Mammary epithelial cell (primary cell): Measurements from ENCODE around the gene STK32C.

Experiments used
- CTCF ChIP-seq, 2 donors: IDR thresholded peaks in 1 of 2; conservative IDR thresholded peaks in 1 of 2; 2 replicates each; pipeline ENCODE4 v1.5.1; 2011 to 2012; ENCODE audit warnings: inconsistent platforms in 2 of 2, low read length in 2 of 2, mild to moderate bottlenecking in 2 of 2, control low read depth in 1 of 2, low read depth in 1 of 2; ENCODE audit not compliant: insufficient read depth in 1 of 2; ENCODE audit errors: extremely low read depth in 1 of 2
- EZH2 ChIP-seq: IDR thresholded peaks from 2 replicates; pipeline ENCODE4 v1.6.1; 2012; ENCODE audit warnings: low read length, inconsistent platforms, borderline replicate concordance

GRCh38 chr10:132300582-132300981, 7.2 kb downstream of the STK32C start:
- no peak for TF ChIP-seq CTCF (conservative IDR thresholded peaks at IDR 0.05 in 1 of 2, IDR thresholded peaks at IDR 0.05 in 1 of 2; ENCODE audit: extremely low read depth in 1 of 2, insufficient read depth in 1 of 2, low read depth in 1 of 2, low read length in 2 of 2)
- no peak for TF ChIP-seq EZH2
